GM15510 (cell line): ENCODE data around the gene CSAG1.
"Not testable (repeated sequence)": the region's sequence is repeated elsewhere in the genome, so short reads cannot be mapped to it uniquely, and the experiment has no call there.

Source experiments
- POLR2A ChIP-seq: IDR thresholded peaks from 3 replicates; pipeline ENCODE4 v1.6.1; 2011; ENCODE audit warnings: borderline replicate concordance; ENCODE audit not compliant: insufficient read length; ENCODE audit errors: extremely low read depth

CSAG1 gene, protein sequence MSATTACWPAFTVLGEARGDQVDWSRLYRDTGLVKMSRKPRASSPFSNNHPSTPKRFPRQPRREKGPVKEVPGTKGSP

DNA sequence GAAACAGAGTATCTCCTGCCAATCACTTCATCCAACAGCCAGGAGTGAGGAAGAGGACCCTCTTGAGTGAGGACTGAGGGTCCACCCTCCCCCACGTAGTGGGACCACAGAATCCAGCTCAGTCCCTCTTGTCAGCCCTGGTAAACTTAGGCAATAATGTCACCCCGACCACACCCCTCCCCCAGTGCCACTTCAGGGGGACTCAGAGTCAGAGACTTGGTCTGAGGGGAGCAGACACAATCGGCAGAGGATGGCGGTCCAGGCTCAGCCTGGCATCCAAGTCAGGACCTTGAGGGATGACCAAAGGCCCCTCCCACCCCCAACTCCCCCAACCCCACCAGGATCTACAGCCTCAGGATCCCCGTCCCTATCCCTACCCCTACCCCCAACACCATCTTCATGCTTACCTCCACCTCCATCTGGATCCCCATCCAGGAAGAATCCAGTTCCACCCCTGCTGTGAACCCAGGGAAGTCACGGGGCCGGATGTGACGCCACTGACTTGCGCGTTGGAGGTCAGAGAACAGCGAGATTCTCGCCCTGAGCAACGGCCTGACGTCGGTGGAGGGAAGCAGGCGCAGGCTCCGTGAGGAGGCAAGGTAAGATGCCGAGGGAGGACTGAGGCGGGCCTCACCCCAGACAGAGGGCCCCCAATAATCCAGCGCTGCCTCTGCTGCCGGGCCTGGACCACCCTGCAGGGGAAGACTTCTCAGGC lies at the start of gene CSAG1, which contains the start of gene MAGEA12:
Gene CSAG1 (minus strand): TSS at position 461 of the 715 bp plus-strand sequence. CDS start 1,261 bp downstream, outside the sequence.
Gene MAGEA12 (plus strand): TSS at position 497 of the 715 bp plus-strand sequence. CDS start 2,405 bp downstream, outside the sequence.
- TF ChIP-seq POLR2A = no peak

DNA sequence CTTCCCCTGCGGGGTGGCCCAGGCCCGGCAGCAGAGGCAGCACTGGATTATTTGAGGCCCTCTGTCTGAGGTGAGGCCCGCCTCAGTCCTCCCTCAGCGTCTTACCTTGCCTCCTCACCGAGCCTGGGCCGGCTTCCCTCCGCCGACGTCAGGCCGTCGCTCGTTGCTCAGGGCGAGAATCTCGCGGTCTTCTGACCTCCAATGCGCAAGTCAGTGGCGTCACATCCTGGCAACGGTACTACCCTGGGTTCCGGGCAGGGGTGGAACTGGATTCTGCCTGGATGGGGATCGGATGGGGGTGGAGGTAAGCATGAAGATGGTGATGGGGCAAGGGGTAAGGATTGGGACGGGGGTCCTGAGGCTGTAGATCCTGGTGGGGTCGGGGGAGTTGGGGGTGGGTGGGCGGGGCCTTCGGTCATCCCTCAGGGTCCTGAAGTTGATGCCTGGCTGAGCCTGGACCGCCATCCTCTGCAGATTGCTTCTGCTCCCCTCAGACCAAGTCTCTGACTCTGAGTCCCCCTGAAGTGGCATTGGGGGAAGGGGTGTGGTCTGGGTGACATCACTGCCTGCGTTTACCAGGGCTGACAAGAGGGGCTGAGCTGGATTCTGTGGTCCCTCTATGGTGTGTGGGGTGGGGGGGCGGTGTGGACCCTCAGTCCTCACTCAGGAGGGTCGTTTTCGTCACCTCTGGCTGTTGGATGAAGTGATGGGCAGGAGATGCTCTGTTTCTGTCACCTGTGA lies 36.2 kb upstream of the CSAG1 start, which contains the start of gene MAGEA6:
Gene MAGEA6 (minus strand): TSS at position 141 of the 741 bp plus-strand sequence. CDS start 2,039 bp downstream, outside the sequence.
- not testable (repeated sequence) for TF ChIP-seq POLR2A

DNA sequence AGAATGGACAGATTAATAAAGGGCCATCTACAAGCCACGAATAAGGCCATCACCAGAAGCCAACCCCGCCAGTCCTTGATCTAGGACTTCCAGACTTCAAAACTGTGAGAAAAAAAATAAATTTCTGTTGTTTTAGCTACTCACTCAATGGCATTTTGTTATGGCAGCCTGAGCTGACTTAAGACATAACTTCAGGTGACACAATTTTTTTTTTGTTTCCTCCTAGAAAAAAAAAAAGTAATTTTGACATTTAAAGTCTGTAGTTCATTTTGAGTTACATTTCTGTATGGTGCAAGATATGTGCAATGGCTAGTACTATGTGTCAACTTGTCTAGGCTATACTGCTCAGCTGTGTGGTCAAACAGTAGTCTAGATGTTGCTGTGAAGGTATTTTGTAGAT lies 25.4 kb upstream of the CSAG1 start, which contains the start of gene CSAG3:
Gene CSAG3 (plus strand): TSS at position 301 of the 400 bp plus-strand sequence.
- not testable (repeated sequence) for TF ChIP-seq POLR2A

DNA sequence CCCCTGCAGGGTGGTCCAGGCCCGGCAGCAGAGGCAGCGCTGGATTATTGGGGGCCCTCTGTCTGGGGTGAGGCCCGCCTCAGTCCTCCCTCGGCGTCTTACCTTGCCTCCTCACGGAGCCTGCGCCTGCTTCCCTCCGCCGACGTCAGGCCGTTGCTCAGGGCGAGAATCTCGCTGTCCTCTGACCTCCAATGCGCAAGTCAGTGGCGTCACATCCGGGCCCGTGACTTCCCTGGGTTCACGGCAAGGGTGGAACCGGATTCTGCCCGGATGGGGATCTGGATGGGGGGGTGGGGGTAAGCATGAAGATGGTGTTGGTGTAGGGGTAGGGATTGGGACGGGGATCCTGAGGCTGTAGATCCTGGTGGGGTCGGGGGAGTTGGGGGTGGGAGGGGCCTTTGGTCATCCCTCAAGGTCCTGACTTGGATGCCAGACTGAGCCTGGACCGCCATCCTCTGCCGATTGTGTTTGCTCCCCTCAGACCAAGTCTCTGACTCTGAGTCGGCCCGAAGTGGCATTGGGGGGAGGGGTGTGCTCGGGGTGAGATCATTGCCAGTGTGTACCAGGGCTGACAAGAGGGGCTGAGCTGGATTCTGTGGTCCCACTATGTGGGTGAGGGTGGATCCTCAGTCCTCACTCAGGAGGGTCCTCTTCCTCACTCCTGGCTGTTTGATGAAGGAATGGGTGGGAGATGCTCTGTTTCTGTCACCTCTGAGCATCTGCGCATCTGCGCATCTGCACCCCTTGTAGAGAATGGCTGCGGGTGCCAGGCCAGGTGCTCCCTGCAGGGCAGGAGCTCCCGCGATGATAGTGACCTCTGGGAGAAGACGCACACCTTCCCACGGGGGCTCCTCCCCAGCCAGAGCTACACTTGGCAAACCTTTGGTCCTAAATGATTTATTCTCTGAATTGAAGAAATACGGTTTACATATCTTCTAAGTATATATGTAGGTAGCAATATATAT lies 20.4 kb upstream of the CSAG1 start, which contains the start of gene MAGEA2:
Gene MAGEA2 (minus strand): TSS at position 157 of the 965 bp plus-strand sequence. CDS start 2,479 bp downstream, outside the sequence.
- not testable (repeated sequence) for TF ChIP-seq POLR2A

DNA sequence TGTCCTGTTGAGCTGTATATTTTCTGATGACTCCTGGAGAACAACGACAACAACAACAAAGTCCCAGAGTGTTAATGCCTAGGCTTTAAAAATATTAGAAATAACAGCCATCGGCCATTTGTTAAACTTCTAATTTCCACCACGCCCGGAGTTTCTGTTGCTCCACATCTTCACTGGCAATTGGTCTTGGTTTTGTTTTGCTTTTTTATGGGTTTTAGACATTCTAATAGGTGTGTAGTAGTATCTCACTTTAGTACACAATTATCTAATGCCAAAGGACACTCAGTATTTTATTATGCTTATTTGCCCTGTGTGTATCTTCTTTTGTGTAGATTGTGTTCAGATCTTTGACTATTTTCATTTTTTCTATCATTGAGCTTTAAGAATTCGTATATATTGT lies 5.0 kb upstream of the CSAG1 start:
- no peak for TF ChIP-seq POLR2A

DNA sequence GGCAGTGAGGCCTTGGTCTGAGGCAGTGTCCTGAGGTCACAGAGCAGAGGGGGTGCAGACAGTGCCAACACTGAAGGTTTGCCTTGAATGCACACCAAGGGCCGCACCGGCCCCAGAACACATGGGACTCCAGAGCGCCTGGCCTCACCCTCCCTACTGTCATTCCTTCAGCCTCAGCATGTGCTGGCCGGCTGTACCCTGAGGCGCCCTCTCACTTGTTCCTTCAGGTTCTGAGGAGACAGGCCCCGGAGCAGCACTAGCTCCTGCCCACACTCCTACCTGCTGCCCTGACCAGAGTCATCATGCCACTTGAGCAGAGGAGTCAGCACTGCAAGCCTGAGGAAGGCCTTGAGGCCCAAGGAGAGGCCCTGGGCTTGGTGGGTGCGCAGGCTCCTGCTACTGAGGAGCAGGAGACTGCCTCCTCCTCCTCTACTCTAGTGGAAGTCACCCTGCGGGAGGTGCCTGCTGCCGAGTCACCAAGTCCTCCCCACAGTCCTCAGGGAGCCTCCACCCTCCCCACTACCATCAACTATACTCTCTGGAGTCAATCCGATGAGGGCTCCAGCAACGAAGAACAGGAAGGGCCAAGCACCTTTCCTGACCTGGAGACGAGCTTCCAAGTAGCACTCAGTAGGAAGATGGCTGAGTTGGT lies 2.5 kb upstream of the CSAG1 start:
- TF ChIP-seq POLR2A = no peak

DNA sequence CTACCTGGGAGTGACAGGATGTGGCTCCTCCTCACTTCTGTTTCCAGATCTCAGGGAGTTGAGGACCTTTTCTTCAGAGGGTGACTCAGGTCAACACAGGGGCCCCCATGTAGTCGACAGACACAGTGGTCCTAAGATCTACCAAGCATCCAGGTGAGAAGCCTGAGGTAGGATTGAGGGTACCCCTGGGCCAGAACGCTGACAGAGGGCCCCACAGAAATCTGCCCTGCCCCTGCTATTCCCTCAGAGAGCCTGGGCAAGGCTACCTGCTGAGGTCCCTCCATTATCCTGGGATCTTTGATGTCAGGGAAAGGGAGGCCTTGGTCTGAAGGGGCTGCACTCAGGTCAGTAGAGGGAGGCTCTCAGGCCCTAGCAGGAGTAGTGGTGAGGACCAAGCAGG lies 1.6 kb upstream of the CSAG1 start:
- no peak for TF ChIP-seq POLR2A

DNA sequence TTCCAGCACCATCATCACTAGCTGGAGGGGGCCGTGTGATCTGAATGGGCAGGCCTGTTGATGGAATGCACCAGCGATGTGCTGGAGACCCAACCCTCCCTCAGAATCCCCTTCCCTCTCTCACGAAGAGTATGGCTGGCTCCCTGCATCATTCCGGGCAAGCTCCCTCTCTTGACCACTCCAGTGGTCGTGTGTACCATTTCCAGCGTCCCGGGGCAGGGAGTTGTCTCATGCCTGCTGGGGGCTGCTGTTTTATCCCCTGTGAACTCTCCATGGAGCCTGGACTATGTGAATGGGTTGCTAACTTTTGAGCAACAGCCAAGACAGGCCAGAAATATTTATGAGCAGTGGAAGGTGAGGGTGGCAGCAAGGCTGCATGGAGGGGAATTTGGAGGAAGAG lies 8.1 kb downstream of the CSAG1 start:
- no peak for TF ChIP-seq POLR2A

DNA sequence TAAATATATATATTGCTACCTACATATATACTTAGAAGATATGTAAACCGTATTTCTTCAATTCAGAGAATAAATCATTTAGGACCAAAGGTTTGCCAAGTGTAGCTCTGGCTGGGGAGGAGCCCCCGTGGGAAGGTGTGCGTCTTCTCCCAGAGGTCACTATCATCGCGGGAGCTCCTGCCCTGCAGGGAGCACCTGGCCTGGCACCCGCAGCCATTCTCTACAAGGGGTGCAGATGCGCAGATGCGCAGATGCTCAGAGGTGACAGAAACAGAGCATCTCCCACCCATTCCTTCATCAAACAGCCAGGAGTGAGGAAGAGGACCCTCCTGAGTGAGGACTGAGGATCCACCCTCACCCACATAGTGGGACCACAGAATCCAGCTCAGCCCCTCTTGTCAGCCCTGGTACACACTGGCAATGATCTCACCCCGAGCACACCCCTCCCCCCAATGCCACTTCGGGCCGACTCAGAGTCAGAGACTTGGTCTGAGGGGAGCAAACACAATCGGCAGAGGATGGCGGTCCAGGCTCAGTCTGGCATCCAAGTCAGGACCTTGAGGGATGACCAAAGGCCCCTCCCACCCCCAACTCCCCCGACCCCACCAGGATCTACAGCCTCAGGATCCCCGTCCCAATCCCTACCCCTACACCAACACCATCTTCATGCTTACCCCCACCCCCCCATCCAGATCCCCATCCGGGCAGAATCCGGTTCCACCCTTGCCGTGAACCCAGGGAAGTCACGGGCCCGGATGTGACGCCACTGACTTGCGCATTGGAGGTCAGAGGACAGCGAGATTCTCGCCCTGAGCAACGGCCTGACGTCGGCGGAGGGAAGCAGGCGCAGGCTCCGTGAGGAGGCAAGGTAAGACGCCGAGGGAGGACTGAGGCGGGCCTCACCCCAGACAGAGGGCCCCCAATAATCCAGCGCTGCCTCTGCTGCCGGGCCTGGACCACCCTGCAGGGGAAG lies 19.4 kb downstream of the CSAG1 start, which contains the start of gene MAGEA2B:
Gene MAGEA2B (plus strand): TSS at position 814 of the 973 bp plus-strand sequence. CDS start 2,479 bp downstream, outside the sequence.
- TF ChIP-seq POLR2A = not testable (repeated sequence)

DNA sequence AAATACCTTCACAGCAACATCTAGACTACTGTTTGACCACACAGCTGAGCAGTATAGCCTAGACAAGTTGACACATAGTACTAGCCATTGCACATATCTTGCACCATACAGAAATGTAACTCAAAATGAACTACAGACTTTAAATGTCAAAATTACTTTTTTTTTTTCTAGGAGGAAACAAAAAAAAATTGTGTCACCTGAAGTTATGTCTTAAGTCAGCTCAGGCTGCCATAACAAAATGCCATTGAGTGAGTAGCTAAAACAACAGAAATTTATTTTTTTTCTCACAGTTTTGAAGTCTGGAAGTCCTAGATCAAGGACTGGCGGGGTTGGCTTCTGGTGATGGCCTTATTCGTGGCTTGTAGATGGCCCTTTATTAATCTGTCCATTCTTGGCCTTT lies 24.3 kb downstream of the CSAG1 start, which contains the start of gene CSAG2:
Gene CSAG2 (minus strand): TSS at position 101 of the 400 bp plus-strand sequence. CDS start 161 bp downstream, outside the sequence.
- TF ChIP-seq POLR2A = not testable (repeated sequence)

DNA sequence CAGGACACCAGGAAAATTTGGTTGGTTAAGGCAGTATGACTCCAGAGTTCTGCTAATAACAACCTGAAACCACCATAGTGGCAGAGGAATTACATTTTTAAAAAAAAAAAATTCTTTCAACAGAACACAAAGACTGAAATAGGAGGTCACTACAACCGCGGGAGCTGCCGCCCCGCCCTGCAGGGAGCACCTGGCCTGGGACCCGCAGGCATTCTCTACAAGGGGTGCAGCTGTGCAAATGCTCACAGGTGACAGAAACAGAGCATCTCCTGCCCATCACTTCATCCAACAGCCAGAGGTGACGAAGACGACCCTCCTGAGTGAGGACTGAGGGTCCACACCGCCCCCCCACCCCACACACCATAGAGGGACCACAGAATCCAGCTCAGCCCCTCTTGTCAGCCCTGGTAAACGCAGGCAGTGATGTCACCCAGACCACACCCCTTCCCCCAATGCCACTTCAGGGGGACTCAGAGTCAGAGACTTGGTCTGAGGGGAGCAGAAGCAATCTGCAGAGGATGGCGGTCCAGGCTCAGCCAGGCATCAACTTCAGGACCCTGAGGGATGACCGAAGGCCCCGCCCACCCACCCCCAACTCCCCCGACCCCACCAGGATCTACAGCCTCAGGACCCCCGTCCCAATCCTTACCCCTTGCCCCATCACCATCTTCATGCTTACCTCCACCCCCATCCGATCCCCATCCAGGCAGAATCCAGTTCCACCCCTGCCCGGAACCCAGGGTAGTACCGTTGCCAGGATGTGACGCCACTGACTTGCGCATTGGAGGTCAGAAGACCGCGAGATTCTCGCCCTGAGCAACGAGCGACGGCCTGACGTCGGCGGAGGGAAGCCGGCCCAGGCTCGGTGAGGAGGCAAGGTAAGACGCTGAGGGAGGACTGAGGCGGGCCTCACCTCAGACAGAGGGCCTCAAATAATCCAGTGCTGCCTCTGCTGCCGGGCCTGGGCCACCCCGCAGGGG lies 35.3 kb downstream of the CSAG1 start, which contains the start of gene MAGEA3:
Gene MAGEA3 (plus strand): TSS at position 843 of the 980 bp plus-strand sequence. CDS start 2,039 bp downstream, outside the sequence.
- TF ChIP-seq POLR2A = not testable (repeated sequence)
